ENCODE measurements around the gene APBA3. TPM values are rescaled to one million over a fixed set of nuclear protein-coding genes. Genes with fewer than 3 reads are reported as not detected.

Gene APBA3
- total and polyA plus RNA-seq, 8 donors, result 15.5 to 24.7 (median 19.8) TPM

DNA sequence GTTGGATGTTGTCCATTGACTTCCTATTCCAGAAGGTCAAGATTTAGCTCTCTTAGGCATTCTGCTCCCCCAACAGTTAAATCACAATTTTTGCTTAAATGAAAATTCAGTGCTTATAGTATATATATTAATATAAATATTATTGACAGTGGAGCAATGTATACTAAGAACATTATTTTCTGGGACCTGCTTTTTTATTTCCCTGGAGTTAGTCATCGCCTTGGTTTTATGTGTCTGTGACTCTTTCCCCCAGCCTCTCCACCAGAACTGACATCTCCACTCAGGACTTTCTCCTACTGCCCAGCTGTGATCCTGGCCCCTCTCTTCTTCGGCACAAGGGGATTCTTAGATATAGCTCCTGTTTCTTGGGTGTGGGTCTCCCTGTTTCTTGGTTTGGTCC lies 34.9 kb upstream of the APBA3 start:
- no peak overlapping the region for H3K27ac ChIP-seq
- peaks cover 6 to 32% of the 10 kb centered on the region in 2 donors for H3K27me3 ChIP-seq
- no peaks in the 10 kb centered on the region for H3K36me3 ChIP-seq
- intact Hi-C loops (cut with DNase I), result no loop called here
- TF ChIP-seq, protein P1, sequence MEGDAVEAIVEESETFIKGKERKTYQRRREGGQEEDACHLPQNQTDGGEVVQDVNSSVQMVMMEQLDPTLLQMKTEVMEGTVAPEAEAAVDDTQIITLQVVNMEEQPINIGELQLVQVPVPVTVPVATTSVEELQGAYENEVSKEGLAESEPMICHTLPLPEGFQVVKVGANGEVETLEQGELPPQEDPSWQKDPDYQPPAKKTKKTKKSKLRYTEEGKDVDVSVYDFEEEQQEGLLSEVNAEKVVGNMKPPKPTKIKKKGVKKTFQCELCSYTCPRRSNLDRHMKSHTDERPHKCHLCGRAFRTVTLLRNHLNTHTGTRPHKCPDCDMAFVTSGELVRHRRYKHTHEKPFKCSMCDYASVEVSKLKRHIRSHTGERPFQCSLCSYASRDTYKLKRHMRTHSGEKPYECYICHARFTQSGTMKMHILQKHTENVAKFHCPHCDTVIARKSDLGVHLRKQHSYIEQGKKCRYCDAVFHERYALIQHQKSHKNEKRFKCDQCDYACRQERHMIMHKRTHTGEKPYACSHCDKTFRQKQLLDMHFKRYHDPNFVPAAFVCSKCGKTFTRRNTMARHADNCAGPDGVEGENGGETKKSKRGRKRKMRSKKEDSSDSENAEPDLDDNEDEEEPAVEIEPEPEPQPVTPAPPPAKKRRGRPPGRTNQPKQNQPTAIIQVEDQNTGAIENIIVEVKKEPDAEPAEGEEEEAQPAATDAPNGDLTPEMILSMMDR (IDR thresholded peaks at IDR 0.05), result no peak
- DNase-seq, result no peak
- no peak for ATAC-seq
- peaks cover 0 to 11% of the 10 kb centered on the region in 2 donors for H3K9me3 ChIP-seq
- no peak overlapping the region for H3K4me3 ChIP-seq
- H3K4me1 ChIP-seq, result peaks cover 3 to 12% of the 10 kb centered on the region in 2 donors

DNA sequence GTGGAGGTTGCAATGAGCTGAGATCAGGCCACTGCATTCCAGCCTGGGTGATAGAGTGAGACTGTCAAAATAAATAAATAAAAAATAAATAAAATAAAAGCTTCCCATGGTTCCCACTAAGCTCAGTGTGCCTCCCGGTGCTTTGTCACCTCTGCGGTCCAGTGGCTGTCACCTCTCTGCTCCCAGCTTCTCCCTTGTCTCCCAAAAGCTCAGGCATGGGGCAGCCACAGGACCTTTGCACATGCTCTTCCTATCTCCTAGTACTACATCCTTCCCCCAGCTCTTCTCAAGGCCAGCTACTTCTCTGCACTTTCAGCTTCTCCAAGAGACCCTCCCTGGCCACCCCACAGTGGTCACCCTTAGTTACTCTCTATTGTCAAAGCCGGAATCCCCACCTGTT lies 32.3 kb upstream of the APBA3 start:
- H3K27me3 ChIP-seq, result peaks cover 0 to 13% of the 10 kb centered on the region in 2 donors
- peaks cover 0 to under 1% of the 10 kb centered on the region in 2 donors for H3K4me1 ChIP-seq
- no peak for DNase-seq
- no peak overlapping the region for H3K27ac ChIP-seq
- intact Hi-C loops (cut with DNase I), result no loop called here
- peaks cover 0 to 11% of the 10 kb centered on the region in 2 donors for H3K9me3 ChIP-seq
- no peak overlapping the region for H3K4me3 ChIP-seq
- H3K36me3 ChIP-seq, result no peaks in the 10 kb centered on the region
- TF ChIP-seq, protein P1 (IDR thresholded peaks at IDR 0.05), result no peak
- no peak for ATAC-seq

DNA sequence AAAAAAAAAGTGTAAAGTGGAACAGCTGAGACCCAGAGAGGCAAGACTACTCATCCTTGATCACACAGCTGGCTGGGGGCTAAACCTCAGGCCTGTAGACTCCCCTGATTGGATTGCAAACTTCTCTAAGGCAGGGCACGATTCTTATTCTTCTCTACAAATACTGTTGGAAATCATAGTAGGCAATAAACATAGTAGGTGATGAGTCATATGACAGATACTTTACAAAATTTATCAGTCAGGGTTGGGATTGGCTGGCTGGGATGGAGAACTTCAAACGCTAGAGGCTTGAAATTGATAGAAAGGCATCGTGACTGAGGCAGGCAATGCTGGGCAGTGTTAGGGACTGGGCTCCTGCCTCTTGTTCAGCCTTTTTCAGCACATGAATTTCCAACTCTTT lies 30.6 kb upstream of the APBA3 start:
- no peak for DNase-seq
- no peak for ATAC-seq
- Histone ChIP-seq H3K4me3 (no peak overlapping the region), H3K27ac (no peak overlapping the region), H3K9me3 (peaks cover 0 to 11% of the 10 kb centered on the region in 2 donors), H3K36me3 (no peaks in the 10 kb centered on the region), H3K27me3 (peaks cover 0 to 9% of the 10 kb centered on the region in 2 donors), H3K4me1 (peaks cover 0 to 3% of the 10 kb centered on the region in 2 donors)
- intact Hi-C loops (cut with DNase I), result no loop called here
- TF ChIP-seq, protein P1 (IDR thresholded peaks at IDR 0.05), result no peak

DNA sequence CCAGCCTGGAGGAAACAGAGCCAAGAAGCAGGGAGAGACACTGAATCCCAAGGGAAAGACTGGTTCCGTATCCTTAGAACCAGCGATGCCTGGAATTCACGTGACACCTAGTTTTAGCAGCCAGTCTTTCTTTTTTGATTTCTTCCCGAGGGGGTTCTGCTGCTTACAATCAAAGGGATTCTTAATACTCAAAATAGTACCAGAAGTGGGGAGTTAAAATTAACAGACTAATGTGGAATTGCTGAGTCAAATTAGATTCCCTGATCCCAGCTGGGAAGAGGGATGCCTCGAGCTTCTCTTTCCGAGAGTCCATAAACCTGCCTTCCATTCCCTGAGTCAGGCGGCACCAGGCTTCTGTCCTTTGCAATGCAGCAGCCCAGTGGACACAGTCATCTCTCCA lies 29.4 kb upstream of the APBA3 start:
- TF ChIP-seq, protein P1 (IDR thresholded peaks at IDR 0.05), result no peak
- Histone ChIP-seq H3K4me1 (peaks cover 0 to 9% of the 10 kb centered on the region in 2 donors), H3K9me3 (peaks cover 0 to 1% of the 10 kb centered on the region in 2 donors), H3K4me3 (no peak overlapping the region), H3K27ac (no peak overlapping the region), H3K36me3 (no peaks in the 10 kb centered on the region), H3K27me3 (peaks cover 1 to 20% of the 10 kb centered on the region in 2 donors)
- no peak for ATAC-seq
- DNase-seq, result no peak
- intact Hi-C loops (cut with DNase I), result no loop called here

DNA sequence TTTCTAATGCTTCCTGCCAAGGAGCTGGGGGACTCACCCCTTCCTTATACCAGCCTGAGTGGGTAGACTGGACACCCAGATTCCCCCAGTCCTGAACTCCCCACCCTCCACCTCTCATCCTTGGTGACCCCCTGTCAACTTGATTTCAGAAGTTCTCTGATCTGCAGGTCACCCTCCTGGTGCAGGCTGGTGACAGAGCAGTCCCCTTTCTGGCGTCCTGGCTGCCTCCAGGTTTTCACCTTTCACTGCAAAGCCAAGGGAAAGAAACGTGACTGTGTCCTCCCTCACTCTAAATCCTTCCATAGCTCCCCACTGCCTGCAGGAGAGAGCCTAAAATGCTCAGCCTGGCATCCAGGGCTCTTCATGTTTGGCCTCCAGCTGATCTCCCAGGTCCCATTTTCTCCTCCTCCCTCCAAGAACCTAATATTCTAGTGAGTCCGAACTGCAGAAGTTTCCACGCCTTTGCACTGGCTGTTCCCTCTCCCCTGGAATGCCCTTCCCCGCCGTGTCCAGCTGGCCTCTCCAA lies 28.8 kb upstream of the APBA3 start:
- Histone ChIP-seq H3K4me1 (peaks cover 0 to 15% of the 10 kb centered on the region in 2 donors), H3K9me3 (no peaks in the 10 kb centered on the region), H3K36me3 (no peaks in the 10 kb centered on the region), H3K4me3 (no peak overlapping the region), H3K27ac (no peak overlapping the region), H3K27me3 (peaks cover 7 to 27% of the 10 kb centered on the region in 2 donors)
- TF ChIP-seq, protein P1 (IDR thresholded peaks at IDR 0.05), result no peak
- DNase-seq (no peak), ATAC-seq (no peak)
- intact Hi-C loops (cut with DNase I), result no loop called here
